ENCODE results near the gene SERINC1. TPM values are rescaled to one million over a fixed set of nuclear protein-coding genes. Genes with fewer than 3 reads are reported as not detected.

SERINC1 gene
- total RNA-seq, 4 donors from 2014 or later: 125 to 159 (median 134) TPM

GRCh38 chr6:122399055-122399347 lies 72.6 kb downstream of the SERINC1 start:
- TF ChIP-seq CTCF (IDR thresholded peaks at IDR 0.05): no peak
- H3K4me3 ChIP-seq (ENCODE audit: low read depth, poor library complexity, severe bottlenecking): no peak overlapping the region
- 0 to 4% methylated on average over 2 of the region's 2 CpGs for WGBS, 2 donors
- intact Hi-C loops (cut with DNase I; ENCODE audit: low total_unique reads): no loop called here
- DNase-seq (ENCODE audit: low spot score in 2 of 2): no peak

- no peak for TF ChIP-seq POLR2A (IDR thresholded peaks at IDR 0.05)
- no peak for TF ChIP-seq CTCF (IDR thresholded peaks at IDR 0.05)
- no peak overlapping the region for H3K4me3 ChIP-seq (ENCODE audit: low read depth, poor library complexity, severe bottlenecking)
- 83 to 90% methylated on average over 5 of the region's 5 CpGs for WGBS, 2 donors
- no peak for DNase-seq (ENCODE audit: low spot score in 2 of 2)
- intact Hi-C loops (cut with DNase I; ENCODE audit: low total_unique reads): no loop called here
Observed at GRCh38 chr6:122394016-122394415, 77.6 kb downstream of the SERINC1 start.

GRCh38 chr6:122393351-122393896 lies 78.2 kb downstream of the SERINC1 start:
- intact Hi-C loops (cut with DNase I; ENCODE audit: low total_unique reads): no loop called here
- 74 to 81% methylated on average over 8 of the region's 8 CpGs for WGBS, 2 donors
- no peak overlapping the region for H3K4me3 ChIP-seq (ENCODE audit: low read depth, poor library complexity, severe bottlenecking)
- no peak for DNase-seq (ENCODE audit: low spot score in 2 of 2)
- TF ChIP-seq CTCF (IDR thresholded peaks at IDR 0.05) (no peak), POLR2A (IDR thresholded peaks at IDR 0.05) (no peak)

Other genes with a start within 250 kb of the SERINC1 start
- 10 to 100 TPM; 10.7 to 27.1 (median 17.6) TPM for gene HSF2, start 72.2 kb downstream of the SERINC1 start, total RNA-seq
- 10 to 100 TPM in 3 of 4 donors, 1 to 10 TPM in 1; 4.3 to 13.3 (median 10.4) TPM for gene PKIB, start 138.6 kb upstream of the SERINC1 start, total RNA-seq

Data from lower leg skin (tissue), 4 donors.